ENCODE data around the gene TNRC6C. TPM values are rescaled to one million over a fixed set of nuclear protein-coding genes. Genes with fewer than 3 reads are reported as not detected.

The TNRC6C gene
- total and polyA plus RNA-seq, 2 of the 13 experiments (the other 11 are each of a cell fraction or from before 2014, with no cell fraction given) = 0.66 to 4.9 TPM

- TF ChIP-seq ZBTB4 (CRISPR knock-in tag; IDR thresholded peaks at IDR 0.05; ENCODE audit: borderline replicate concordance) (no peak), SRF (IDR thresholded peaks at IDR 0.05; ENCODE audit: low read depth, low read length) (no peak), ZNF652 (CRISPR knock-in tag; IDR thresholded peaks at IDR 0.05; ENCODE audit: borderline replicate concordance, low read depth) (no peak), HNF4A (CRISPR knock-in tag; IDR thresholded peaks at IDR 0.05) (peak; percentile 61), ZNF331 (CRISPR knock-in tag; IDR thresholded peaks at IDR 0.05) (peak; percentile 27), ZSCAN25 (CRISPR knock-in tag; IDR thresholded peaks at IDR 0.05) (peak; percentile 39; the same call in 1 of the 2 replicates), KDM5A (IDR thresholded peaks at IDR 0.05; ENCODE audit: borderline replicate concordance, low read length) (no peak), SIN3A (IDR thresholded peaks at IDR 0.05; ENCODE audit: borderline replicate concordance, low read depth, low read length) (peak; percentile 69; the same call in 1 of the 2 replicates), PHF21A (CRISPR knock-in tag; IDR thresholded peaks at IDR 0.05) (peak; percentile 81), LRRFIP1 (CRISPR knock-in tag; conservative IDR thresholded peaks at IDR 0.05) (no peak), CREB1 (IDR thresholded peaks at IDR 0.05) (no peak; the same call in 1 of the 2 replicates), CREB1 (CRISPR knock-in tag; IDR thresholded peaks at IDR 0.05) (no peak), PITX1 (CRISPR knock-in tag; IDR thresholded peaks at IDR 0.05) (peak; percentile 38; the same call in 1 of the 2 replicates), ZBTB7A (CRISPR knock-in tag; IDR thresholded peaks at IDR 0.05) (peak; percentile 83; the same call in 1 of the 2 replicates), ZNF644 (CRISPR knock-in tag; IDR thresholded peaks at IDR 0.05; ENCODE audit: low read depth) (no peak), ZNF562 (CRISPR knock-in tag; IDR thresholded peaks at IDR 0.05; ENCODE audit: borderline replicate concordance) (no peak), FOXP1 (IDR thresholded peaks at IDR 0.05) (no peak), FOXP1 (CRISPR knock-in tag; IDR thresholded peaks at IDR 0.05) (peak; percentile 25; the same call in 1 of the 2 replicates), ZNF777 (CRISPR knock-in tag; IDR thresholded peaks at IDR 0.05) (no peak; the same call in none of the 2 replicates), TEAD2 (CRISPR knock-in tag; IDR thresholded peaks at IDR 0.05) (no peak)
- TF ChIP-seq, protein P1, sequence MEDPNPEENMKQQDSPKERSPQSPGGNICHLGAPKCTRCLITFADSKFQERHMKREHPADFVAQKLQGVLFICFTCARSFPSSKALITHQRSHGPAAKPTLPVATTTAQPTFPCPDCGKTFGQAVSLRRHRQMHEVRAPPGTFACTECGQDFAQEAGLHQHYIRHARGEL (CRISPR knock-in tag; IDR thresholded peaks at IDR 0.05) = 0 out of 2 replicates have a peak, but pooled peaks have one; percentile 56
- TF ChIP-seq, protein P2, sequence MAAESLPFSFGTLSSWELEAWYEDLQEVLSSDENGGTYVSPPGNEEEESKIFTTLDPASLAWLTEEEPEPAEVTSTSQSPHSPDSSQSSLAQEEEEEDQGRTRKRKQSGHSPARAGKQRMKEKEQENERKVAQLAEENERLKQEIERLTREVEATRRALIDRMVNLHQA (CRISPR knock-in tag; IDR thresholded peaks at IDR 0.05) = no peak
- TF ChIP-seq, protein P3, sequence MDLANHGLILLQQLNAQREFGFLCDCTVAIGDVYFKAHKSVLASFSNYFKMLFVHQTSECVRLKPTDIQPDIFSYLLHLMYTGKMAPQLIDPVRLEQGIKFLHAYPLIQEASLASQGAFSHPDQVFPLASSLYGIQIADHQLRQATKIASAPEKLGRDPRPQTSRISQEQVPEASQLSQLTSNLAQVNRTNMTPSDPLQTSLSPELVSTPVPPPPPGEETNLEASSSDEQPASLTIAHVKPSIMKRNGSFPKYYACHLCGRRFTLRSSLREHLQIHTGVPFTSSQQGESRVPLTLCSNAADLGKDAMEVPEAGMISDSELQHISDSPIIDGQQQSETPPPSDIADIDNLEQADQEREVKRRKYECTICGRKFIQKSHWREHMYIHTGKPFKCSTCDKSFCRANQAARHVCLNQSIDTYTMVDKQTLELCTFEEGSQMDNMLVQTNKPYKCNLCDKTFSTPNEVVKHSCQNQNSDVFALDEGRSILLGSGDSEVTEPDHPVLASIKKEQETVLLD (CRISPR knock-in tag; IDR thresholded peaks at IDR 0.05; ENCODE audit: low read depth) = no peak
- TF ChIP-seq, protein P4, sequence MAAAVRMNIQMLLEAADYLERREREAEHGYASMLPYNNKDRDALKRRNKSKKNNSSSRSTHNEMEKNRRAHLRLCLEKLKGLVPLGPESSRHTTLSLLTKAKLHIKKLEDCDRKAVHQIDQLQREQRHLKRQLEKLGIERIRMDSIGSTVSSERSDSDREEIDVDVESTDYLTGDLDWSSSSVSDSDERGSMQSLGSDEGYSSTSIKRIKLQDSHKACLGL (CRISPR knock-in tag; IDR thresholded peaks at IDR 0.05) = peak; percentile 48; the same call in 1 of the 2 replicates
Measured at GRCh38 chr17:78127239-78127887, 168.9 kb downstream of the TNRC6C start (continued).
